Measurements from ENCODE around the gene TMEM164. TPM values are rescaled to one million over a fixed set of nuclear protein-coding genes. Genes with fewer than 3 reads are reported as not detected.

Gene TMEM164
- total RNA-seq, 1 donor from 2014 or later: 33.3 TPM

- no peak for DNase-seq
Measured at GRCh38 chrX:110003167-110004156, 548 bp downstream of the TMEM164 start.

- DNase-seq: no peak
Measured at GRCh38 chrX:110004215-110004614, 1.3 kb downstream of the TMEM164 start.

- no peak for DNase-seq
Measured at GRCh38 chrX:110004731-110005369, 1.9 kb downstream of the TMEM164 start.

GRCh38 chrX:110006161-110006560 is 3.2 kb downstream of the TMEM164 start:
- no peak for DNase-seq

GRCh38 chrX:110006821-110007375 is 4.0 kb downstream of the TMEM164 start:
- peak; percentile 1 for DNase-seq

- no peak for DNase-seq
Measured at GRCh38 chrX:110008011-110008635, 5.2 kb downstream of the TMEM164 start.

GRCh38 chrX:110012818-110013485 is 10.0 kb downstream of the TMEM164 start:
- DNase-seq: no peak

- DNase-seq: no peak
Measured at GRCh38 chrX:110013968-110014367, 11.1 kb downstream of the TMEM164 start.

GRCh38 chrX:110015032-110015431 is 12.1 kb downstream of the TMEM164 start:
- no peak for DNase-seq

- DNase-seq: no peak
Measured at GRCh38 chrX:110015915-110016314, 13.0 kb downstream of the TMEM164 start.

- no peak for DNase-seq
Measured at GRCh38 chrX:110020536-110020935, 17.6 kb downstream of the TMEM164 start.

GRCh38 chrX:110021258-110022022 is 18.5 kb downstream of the TMEM164 start:
- no peak for DNase-seq

- DNase-seq: no peak
Measured at GRCh38 chrX:110022599-110023448, 19.9 kb downstream of the TMEM164 start.

- DNase-seq: no peak
Measured at GRCh38 chrX:110025395-110025794, 22.5 kb downstream of the TMEM164 start.

- DNase-seq: no peak
Measured at GRCh38 chrX:110026099-110026844, 23.4 kb downstream of the TMEM164 start.

- no peak for DNase-seq
Measured at GRCh38 chrX:110032534-110033147, 29.7 kb downstream of the TMEM164 start.

- no peak for DNase-seq
Measured at GRCh38 chrX:110034036-110034435, 31.1 kb downstream of the TMEM164 start.

GRCh38 chrX:110036162-110037033 is 33.5 kb downstream of the TMEM164 start:
- DNase-seq: no peak

All from skin of body (tissue), 2 donors.